H9 (cell line): ENCODE measurements around the gene NTRK2. TPM values are rescaled to one million over a fixed set of nuclear protein-coding genes. Genes with fewer than 3 reads are reported as not detected.

Experiments used
- DNase-seq: peaks from one replicate; pipeline ENCODE4 v3.0.0-alpha.2; 2017
- H2AFZ ChIP-seq: one replicate; pipeline ENCODE4 v1.6.1; 2013; ENCODE audit warnings: mild to moderate bottlenecking, low read length, control low read depth, moderate library complexity
- H2AK5ac ChIP-seq: 2 replicates; pipeline ENCODE4 v1.6.1; 2013; ENCODE audit warnings: low read length, control low read depth, mixed read lengths; ENCODE audit not compliant: insufficient read length
- H2BK120ac ChIP-seq: one replicate; pipeline ENCODE4 v1.6.1; 2013; ENCODE audit warnings: low read depth, mild to moderate bottlenecking, low read length, control low read depth, inconsistent platforms; ENCODE audit not compliant: poor library complexity, severe bottlenecking
- H2BK12ac ChIP-seq: 2 replicates; pipeline ENCODE4 v1.6.1; 2013; ENCODE audit warnings: low read length, control low read depth, mixed read lengths, low read depth; ENCODE audit not compliant: insufficient read length
- H2BK15ac ChIP-seq: 2 replicates; pipeline ENCODE4 v1.6.1; 2013; ENCODE audit warnings: low read depth, low read length, control low read depth
- H2BK20ac ChIP-seq: one replicate; pipeline ENCODE4 v1.6.1; 2013; ENCODE audit warnings: low read depth, mild to moderate bottlenecking, low read length, control low read depth, inconsistent platforms; ENCODE audit not compliant: poor library complexity, severe bottlenecking
- H2BK5ac ChIP-seq: 2 replicates; pipeline ENCODE4 v1.6.1; 2013; ENCODE audit warnings: low read length, control low read depth, mixed read lengths; ENCODE audit not compliant: insufficient read length
- H3K14ac ChIP-seq: 2 replicates; pipeline ENCODE4 v1.6.1; 2013; ENCODE audit warnings: low read length, control low read depth; ENCODE audit not compliant: insufficient read depth
- H3K18ac ChIP-seq: 2 replicates; pipeline ENCODE4 v1.6.1; 2013; ENCODE audit warnings: low read depth, mild to moderate bottlenecking, mixed read lengths, low read length, control low read depth; ENCODE audit not compliant: insufficient read length
- H3K23ac ChIP-seq: 2 replicates; pipeline ENCODE4 v1.6.1; 2013; ENCODE audit warnings: low read length, control low read depth, mixed read lengths, low read depth; ENCODE audit not compliant: insufficient read length
- H3K23me2 ChIP-seq: 2 replicates; pipeline ENCODE4 v1.6.1; 2013; ENCODE audit warnings: low read depth, mild to moderate bottlenecking, mixed read lengths, low read length, control low read depth; ENCODE audit not compliant: insufficient read length, poor library complexity, severe bottlenecking
- H3K27ac ChIP-seq: 2 replicates; pipeline ENCODE4 v1.5.1; 2013; ENCODE audit warnings: low read length, control low read depth, mixed read lengths, low read depth; ENCODE audit not compliant: insufficient read length
- H3K27me3 ChIP-seq: 2 replicates; pipeline ENCODE4 v1.6.1; 2013; ENCODE audit warnings: low read length, control low read depth, inconsistent platforms; ENCODE audit not compliant: insufficient read depth
- H3K4ac ChIP-seq: 2 replicates; pipeline ENCODE4 v1.6.1; 2013; ENCODE audit warnings: low read depth, mild to moderate bottlenecking, control low read depth, inconsistent platforms, low read length, moderate library complexity
- H3K4me1 ChIP-seq: 2 replicates; pipeline ENCODE4 v1.6.1; 2013; ENCODE audit warnings: low read length, control low read depth, inconsistent platforms; ENCODE audit not compliant: insufficient read depth
- H3K4me2 ChIP-seq: 2 replicates; pipeline ENCODE4 v1.6.1; 2013; ENCODE audit warnings: low read length, control low read depth, mixed read lengths; ENCODE audit not compliant: insufficient read length, insufficient read depth
- H3K56ac ChIP-seq: 2 replicates; pipeline ENCODE4 v1.6.1; 2013; ENCODE audit warnings: low read depth, mild to moderate bottlenecking, mixed read lengths, low read length, control low read depth; ENCODE audit not compliant: insufficient read length
- H3K79me1 ChIP-seq: 2 replicates; pipeline ENCODE4 v1.6.1; 2013; ENCODE audit warnings: low read depth, mild to moderate bottlenecking, moderate library complexity, low read length, control low read depth, inconsistent platforms; ENCODE audit not compliant: insufficient read depth, poor library complexity, severe bottlenecking
- H3K79me2 ChIP-seq: 2 replicates; pipeline ENCODE4 v1.6.1; 2013; ENCODE audit warnings: low read length, control low read depth, inconsistent platforms; ENCODE audit not compliant: insufficient read depth
- H3K9ac ChIP-seq: 2 replicates; pipeline ENCODE4 v1.6.1; 2013; ENCODE audit warnings: low read length, control low read depth, mixed read lengths; ENCODE audit not compliant: insufficient read length; ENCODE audit errors: extremely low read depth
- H3K9me3 ChIP-seq: one replicate; pipeline ENCODE4 v1.6.1; 2013; ENCODE audit warnings: low read depth, low read length, inconsistent platforms; ENCODE audit not compliant: control insufficient read depth
- H3T11ph ChIP-seq: one replicate; pipeline ENCODE4 v1.6.1; 2013; ENCODE audit warnings: mild to moderate bottlenecking, low read length, control low read depth, inconsistent platforms
- H4K20me1 ChIP-seq: one replicate; pipeline ENCODE4 v1.6.1; 2013; ENCODE audit not compliant: control insufficient read depth, insufficient read length, insufficient read depth
- H4K5ac ChIP-seq: 2 replicates; pipeline ENCODE4 v1.6.1; 2013; ENCODE audit warnings: low read depth, mild to moderate bottlenecking, mixed read lengths, low read length, control low read depth; ENCODE audit not compliant: insufficient read length
- H4K8ac ChIP-seq: replicated peaks from 2 replicates; pipeline ENCODE4 v1.6.1; 2013; ENCODE audit warnings: low read length, control low read depth, mixed read lengths, low read depth; ENCODE audit not compliant: insufficient read length
- H4K91ac ChIP-seq: 2 replicates; pipeline ENCODE4 v1.6.1; 2013; ENCODE audit warnings: low read depth, mild to moderate bottlenecking, moderate library complexity, mixed read lengths, low read length, control low read depth; ENCODE audit not compliant: insufficient read length
- H3K27ac Mint-ChIP-seq, 3 experiments: 2 replicates in 2 of 3; 3 replicates in 1 of 3; pipeline ENCODE4 v1.8.0; 2020 to 2021; ENCODE audit warnings: mixed read lengths in 3 of 3, mild to moderate bottlenecking in 1 of 3, moderate library complexity in 1 of 3
- H3K27me3 Mint-ChIP-seq: 2 replicates; pipeline ENCODE4 v1.8.0; 2021; ENCODE audit warnings: low read depth, mild to moderate bottlenecking, moderate library complexity, mixed read lengths
- H3K36me3 Mint-ChIP-seq, 3 experiments: 2 replicates in 2 of 3; 3 replicates in 1 of 3; pipeline ENCODE4 v1.8.0; 2020 to 2021; ENCODE audit warnings: low read depth in 3 of 3, mixed read lengths in 3 of 3; ENCODE audit not compliant: insufficient read depth in 1 of 3
- H3K4me1 Mint-ChIP-seq, 2 experiments: 2 replicates each; pipeline ENCODE4 v1.8.0; 2020; ENCODE audit warnings: mixed read lengths in 2 of 2
- H3K4me3 Mint-ChIP-seq, 2 experiments: 2 replicates in 1 of 2; 3 replicates in 1 of 2; pipeline ENCODE4 v1.8.0; 2020 to 2021; ENCODE audit warnings: mild to moderate bottlenecking in 2 of 2, mixed read lengths in 2 of 2, moderate library complexity in 1 of 2
- H3K9me3 Mint-ChIP-seq, 2 experiments: 2 replicates in 1 of 2; 3 replicates in 1 of 2; pipeline ENCODE4 v1.8.0; 2020; ENCODE audit warnings: mild to moderate bottlenecking in 2 of 2, mixed read lengths in 2 of 2, moderate library complexity in 1 of 2
- CTCF ChIP-seq: fragments of 200-600 bp; sonication (generic); conservative IDR thresholded peaks from 3 replicates; pipeline ENCODE4 v1.8.0; 2021; ENCODE audit warnings: antibody characterized with exemption, mild to moderate bottlenecking
- WGBS: extraction: QIAGEN DNeasy Blood & Tissue Kit; methylation state at CpG from one replicate; pipeline ENCODE4 v1.1.7; 2013; ENCODE audit warnings: missing lambda C conversion rate, low lambda C conversion rate, mixed read lengths; ENCODE audit not compliant: insufficient read length; ENCODE audit errors: extremely low coverage; 5-methylcytosine and 5-hydroxymethylcytosine counted together
- total RNA-seq: library from RNA; stranded (reverse); gene quantifications from 2 replicates; pipeline ENCODE4 v1.2.1, GENCODE V29; 2021

The NTRK2 gene
- total RNA-seq, 1 experiment from 2014 or later, result 0.02 TPM

DNA sequence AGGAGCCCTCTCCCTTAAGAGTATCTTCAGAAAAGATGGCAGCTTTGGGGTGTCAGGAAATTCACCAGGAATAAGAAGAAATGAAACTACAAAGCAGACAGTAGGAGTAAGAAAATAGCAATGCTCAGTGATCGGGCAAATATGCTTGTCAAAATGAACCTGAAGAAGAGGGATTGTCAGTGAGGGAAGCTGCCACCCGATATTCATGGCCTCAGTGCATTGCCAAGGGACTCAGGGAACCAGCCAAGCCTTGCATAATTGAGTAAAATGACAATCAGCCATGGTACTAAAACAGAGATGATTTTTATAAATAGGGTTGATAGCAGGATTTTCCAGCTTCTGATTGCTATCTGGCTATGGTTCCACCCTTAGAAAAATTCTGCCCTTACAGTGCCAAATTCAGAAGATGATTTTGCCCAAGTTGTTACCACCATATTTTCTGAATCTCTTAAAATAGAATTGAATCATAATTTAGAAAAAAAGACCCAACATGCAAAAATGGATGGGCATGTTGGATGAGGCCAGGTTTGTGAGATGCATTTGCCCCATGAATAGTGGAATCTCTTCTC lies 274.0 kb downstream of the NTRK2 start:
- no peak for DNase-seq
- Mint-ChIP-seq H3K27me3 (no peaks in the 10 kb centered on the region), H3K36me3 (no peaks in the 10 kb centered on the region), H3K4me3 (no peak overlapping the region), H3K27ac (no peak overlapping the region), H3K9me3 (no peaks in the 10 kb centered on the region), H3K4me1 (peaks cover 3 to 14% of the 10 kb centered on the region in 2 experiments; a peak in 3 of 4 replicates)
- Histone ChIP-seq H3K18ac (no peak overlapping the region), H4K5ac (no peak overlapping the region), H3K14ac (no peak overlapping the region), H3K27ac (no peak overlapping the region), H3T11ph (no peak overlapping the region), H3K4me1 (no peaks in the 10 kb centered on the region), H3K79me2 (no peaks in the 10 kb centered on the region), H4K8ac (no peak overlapping the region), H3K4me2 (no peak overlapping the region), H4K91ac (no peak overlapping the region), H2AFZ (no peak overlapping the region), H3K79me1 (no peaks in the 10 kb centered on the region), H3K27me3 (no peaks in the 10 kb centered on the region), H3K56ac (no peak overlapping the region), H2BK20ac (no peak overlapping the region), H2BK120ac (no peak overlapping the region), H3K23me2 (no peaks in the 10 kb centered on the region), H3K23ac (no peak overlapping the region), H2BK12ac (no peak overlapping the region), H2BK15ac (no peak overlapping the region), H3K4ac (no peak overlapping the region), H3K9me3 (no peaks in the 10 kb centered on the region), H2BK5ac (no peak overlapping the region), H2AK5ac (no peak overlapping the region), H4K20me1 (no peaks in the 10 kb centered on the region), H3K9ac (no peak overlapping the region)
- no peak for TF ChIP-seq CTCF
- no CpG with 5 or more reads among the region's 2 CpGs for WGBS
